GM18526 (cell line): ENCODE measurements around the gene KRTAP5-5.

ENCODE experiments used
- POLR2A ChIP-seq: IDR thresholded peaks from 3 replicates; pipeline ENCODE4 v1.6.1; 2011; ENCODE audit not compliant: insufficient read length; ENCODE audit errors: extremely low read depth

Gene KRTAP5-5

DNA sequence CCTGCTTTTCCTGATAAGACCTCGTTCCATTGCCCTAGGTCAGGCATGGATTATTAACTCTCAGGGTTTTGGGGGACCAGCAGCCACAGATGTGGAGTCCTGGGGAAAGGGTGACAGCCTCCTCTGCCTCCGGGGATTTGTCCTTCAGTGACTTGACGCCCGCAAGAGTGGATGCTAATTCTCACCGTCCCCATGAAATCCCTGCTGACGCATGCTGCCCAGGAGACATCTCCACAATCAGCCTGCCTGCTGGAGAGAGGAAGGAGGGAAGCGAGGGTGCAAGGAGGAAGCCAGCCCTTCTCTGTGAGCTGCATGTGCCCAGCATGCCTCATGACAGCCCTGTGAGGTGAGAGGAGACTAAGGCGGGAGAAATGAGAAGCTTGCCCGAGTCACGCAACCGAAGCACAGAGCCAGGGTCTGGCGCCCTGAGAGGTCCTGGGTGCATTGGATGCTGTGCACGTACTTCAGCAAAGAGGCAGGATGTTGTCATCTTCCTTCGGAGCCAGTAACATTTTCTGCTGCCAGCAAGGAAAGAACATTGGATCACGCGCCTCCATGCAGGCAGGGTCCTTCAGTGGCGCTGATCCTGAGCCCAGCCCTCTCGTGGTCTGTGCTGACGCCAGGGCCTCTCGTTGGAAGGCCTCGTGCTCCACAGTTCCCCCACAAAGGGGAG lies 40.1 kb downstream of the KRTAP5-5 start:
- no peak for TF ChIP-seq POLR2A

DNA sequence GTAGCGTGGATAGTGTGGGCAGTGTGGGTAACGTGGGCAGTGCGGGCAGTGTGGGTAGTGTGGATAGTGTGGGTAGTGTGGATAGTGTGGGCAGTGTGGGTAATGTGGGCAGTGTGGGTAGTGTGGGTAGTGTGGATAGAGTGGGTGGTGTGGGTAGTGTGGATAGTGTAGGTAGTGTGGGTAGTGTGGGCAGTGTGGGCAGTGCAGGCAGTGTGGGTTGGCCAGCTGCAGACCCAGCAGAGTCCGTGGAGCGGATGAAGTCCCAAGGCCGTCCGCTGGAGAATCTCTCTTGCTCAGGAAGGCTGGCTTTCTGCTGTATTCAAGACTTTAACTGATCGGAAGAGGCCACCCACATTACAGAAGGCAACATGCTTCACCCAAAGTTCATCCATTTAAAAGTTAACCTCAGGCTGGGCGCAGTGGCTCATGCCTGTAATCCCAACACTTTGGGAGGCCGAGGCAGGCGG lies 41.4 kb downstream of the KRTAP5-5 start:
- no peak for TF ChIP-seq POLR2A

- no peak for TF ChIP-seq POLR2A
These were observed 42.1 kb downstream of the KRTAP5-5 start for GRCh38 chr11:1671658-1672057.

- no peak for TF ChIP-seq POLR2A
These were observed 43.2 kb downstream of the KRTAP5-5 start for GRCh38 chr11:1672613-1673350.

GRCh38 chr11:1673446-1674172 lies 44.0 kb downstream of the KRTAP5-5 start:
- TF ChIP-seq POLR2A: no peak

- no peak for TF ChIP-seq POLR2A
These were observed 44.9 kb downstream of the KRTAP5-5 start for GRCh38 chr11:1674173-1675131.

- TF ChIP-seq POLR2A: no peak
These were observed 46.1 kb downstream of the KRTAP5-5 start for GRCh38 chr11:1675536-1676228.

- no peak for TF ChIP-seq POLR2A
These were observed 46.7 kb downstream of the KRTAP5-5 start for GRCh38 chr11:1676229-1676740.

GRCh38 chr11:1679881-1680280 lies 50.3 kb downstream of the KRTAP5-5 start:
- no peak for TF ChIP-seq POLR2A
